ENCODE measurements around the gene BABAM2. TPM values are rescaled to one million over a fixed set of nuclear protein-coding genes. Genes with fewer than 3 reads are reported as not detected.

BABAM2 gene
- total RNA-seq, 4 donors from 2014 or later = 34.4 to 44.9 (median 38.3) TPM

GRCh38 chr2:27935026-27935425 is 44.5 kb downstream of the BABAM2 start:
- no peak for TF ChIP-seq CTCF (IDR thresholded peaks at IDR 0.05; ENCODE audit: low read depth)

GRCh38 chr2:27940090-27940671 is 49.7 kb downstream of the BABAM2 start:
- no peak for TF ChIP-seq CTCF (IDR thresholded peaks at IDR 0.05; ENCODE audit: low read depth)

- no peak for TF ChIP-seq CTCF (IDR thresholded peaks at IDR 0.05; ENCODE audit: low read depth)
Measured at GRCh38 chr2:27940982-27941381, 50.5 kb downstream of the BABAM2 start.

GRCh38 chr2:27942612-27943547 is 52.4 kb downstream of the BABAM2 start:
- no peak for TF ChIP-seq CTCF (IDR thresholded peaks at IDR 0.05; ENCODE audit: low read depth)

GRCh38 chr2:27946530-27947060 is 56.1 kb downstream of the BABAM2 start:
- no peak for TF ChIP-seq CTCF (IDR thresholded peaks at IDR 0.05; ENCODE audit: low read depth)

- TF ChIP-seq CTCF (IDR thresholded peaks at IDR 0.05; ENCODE audit: low read depth) = no peak
Measured at GRCh38 chr2:27952070-27952469, 61.5 kb downstream of the BABAM2 start.

GRCh38 chr2:27953077-27953476 is 62.5 kb downstream of the BABAM2 start:
- no peak for TF ChIP-seq CTCF (IDR thresholded peaks at IDR 0.05; ENCODE audit: low read depth)
